Amygdala (tissue), 56 donors: Measurements from ENCODE around the gene MICALL1.

Source experiments
- DNase-seq, 56 donors: peaks; one replicate each; lab custom pipeline; 2025; lab: John Stamatoyannopoulos, UW

MICALL1 gene

DNA sequence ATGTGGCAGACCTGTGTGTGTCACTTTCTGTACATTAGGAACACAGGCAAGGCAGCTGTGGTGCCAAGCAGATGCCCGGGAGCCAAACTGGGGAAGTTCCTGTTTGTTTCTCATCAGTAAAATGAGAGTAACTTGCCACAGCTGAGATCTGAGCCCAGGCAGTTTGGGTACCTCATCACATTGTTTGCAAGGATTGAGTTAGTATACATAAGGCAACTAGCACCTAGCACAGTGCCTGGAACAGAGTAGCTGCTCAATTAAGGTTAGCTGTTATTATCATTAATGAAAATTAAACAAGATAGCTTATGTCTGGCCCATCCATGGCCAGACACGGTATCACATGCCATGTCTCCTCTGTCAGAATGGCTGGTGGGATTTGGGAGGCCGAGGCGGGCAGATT is 70.5 kb downstream of the MICALL1 start:
- DNase-seq, result no peak

GRCh38 chr22:37979782-37980181 is 73.7 kb downstream of the MICALL1 start:
- DNase-seq, result peak in 17 of 56 donors; percentile 23 to 66 (median 46)

DNA sequence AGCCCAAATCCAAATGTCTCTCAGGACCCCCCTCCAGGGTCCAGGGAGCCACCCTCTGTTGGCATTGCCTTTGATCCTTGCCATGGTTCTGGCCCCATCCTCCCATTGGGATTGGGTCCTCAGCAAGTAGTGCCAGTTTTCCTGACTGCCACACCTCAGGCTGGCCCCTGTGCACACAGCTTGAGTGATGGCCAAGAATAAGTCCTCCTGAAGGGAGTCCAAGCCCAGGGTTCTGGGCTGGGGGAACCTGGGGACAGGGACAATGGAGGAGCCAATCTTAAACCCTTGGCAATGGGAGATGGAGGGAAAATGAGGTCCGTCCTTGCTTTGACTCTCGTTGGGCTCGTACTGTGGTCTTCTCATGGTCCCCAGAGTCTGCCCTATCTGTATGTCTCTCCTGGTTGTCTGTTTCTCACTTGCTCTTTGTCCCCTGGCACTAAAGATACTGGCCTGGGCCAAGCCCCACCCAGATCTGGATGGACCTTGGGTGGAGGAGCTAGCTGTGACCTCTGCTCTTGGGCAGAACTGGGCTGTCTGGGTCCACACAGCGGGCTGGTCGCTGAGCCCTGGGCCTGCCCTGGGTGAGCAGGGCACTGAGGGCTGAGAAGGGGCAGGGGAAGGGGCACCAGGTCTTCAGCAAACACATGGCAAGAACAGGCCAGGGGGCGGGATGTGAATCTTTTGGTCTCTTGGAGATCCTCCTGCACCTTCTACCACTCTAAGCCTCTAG is 75.3 kb downstream of the MICALL1 start:
- no peak for DNase-seq

GRCh38 chr22:37982151-37982785 is 76.2 kb downstream of the MICALL1 start:
- DNase-seq, result no peak

GRCh38 chr22:37982938-37983859 is 77.1 kb downstream of the MICALL1 start:
- peak in 5 of 56 donors; percentile 21 to 60 (median 31) for DNase-seq

GRCh38 chr22:37983860-37984791 is 78.0 kb downstream of the MICALL1 start, which contains the start of gene SOX10:
SOX10 (minus strand) TSS chr22:37984555; CDS start chr22:37983784, 771 bp downstream.
- peak in 49 of 56 donors; percentile 30 to 89 (median 69) for DNase-seq

DNA sequence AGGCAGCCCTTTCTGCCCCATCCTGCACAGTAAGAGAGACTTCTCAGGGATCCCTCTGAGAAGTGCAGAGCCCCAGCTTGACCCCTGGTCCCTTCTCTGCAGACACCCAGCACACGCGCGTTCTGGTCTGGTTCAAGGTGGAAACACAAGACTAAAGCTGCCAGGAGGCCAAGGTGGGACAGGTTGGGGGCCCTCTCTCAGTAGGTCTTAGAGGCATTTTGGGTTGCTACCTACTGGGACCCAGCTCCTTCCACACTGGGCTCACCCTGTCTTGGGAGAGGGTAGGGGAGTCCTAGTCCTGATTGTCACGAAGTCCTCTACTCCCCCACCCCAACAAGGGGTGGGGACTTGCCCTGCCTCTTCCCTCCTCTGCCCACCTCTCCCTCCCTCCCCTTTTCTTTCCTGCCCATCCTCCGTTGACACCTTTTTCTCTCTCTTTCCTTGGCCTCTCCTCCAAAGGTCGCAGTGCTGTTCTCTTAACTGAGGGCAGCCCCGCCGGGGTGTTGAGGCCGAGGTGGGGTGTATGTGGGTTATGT is 79.0 kb downstream of the MICALL1 start:
- DNase-seq, result no peak

GRCh38 chr22:37985751-37986281 is 79.7 kb downstream of the MICALL1 start:
- peak in 52 of 56 donors; percentile 42 to 92 (median 78) for DNase-seq

- peak in 1 of 56 donors; percentile 67 for DNase-seq
Measured at GRCh38 chr22:37986371-37986770, 80.3 kb downstream of the MICALL1 start.

GRCh38 chr22:37989146-37990045 is 83.3 kb downstream of the MICALL1 start:
- no peak for DNase-seq

GRCh38 chr22:37990301-37990700 is 84.2 kb downstream of the MICALL1 start:
- peak in 1 of 56 donors; percentile 25 for DNase-seq

DNA sequence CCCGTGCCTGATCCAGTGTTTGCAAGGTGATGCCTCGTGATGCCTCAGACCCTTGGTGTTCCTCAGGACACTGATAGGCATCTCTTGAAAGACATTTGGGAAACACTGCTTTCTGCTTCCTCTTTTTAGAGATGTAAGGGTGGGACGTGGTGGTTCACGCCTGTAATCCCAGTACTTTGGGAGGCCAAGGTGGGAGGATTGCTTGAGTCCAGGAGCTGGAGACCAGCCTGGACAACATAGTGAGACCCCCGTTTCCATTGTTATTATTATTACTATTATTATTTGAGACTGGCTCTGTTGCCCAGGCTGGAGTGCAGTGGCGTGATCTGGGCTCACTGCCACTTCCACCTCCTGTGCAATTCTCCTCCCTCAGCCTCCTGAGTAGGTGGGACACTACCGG is 84.8 kb downstream of the MICALL1 start:
- no peak for DNase-seq

DNA sequence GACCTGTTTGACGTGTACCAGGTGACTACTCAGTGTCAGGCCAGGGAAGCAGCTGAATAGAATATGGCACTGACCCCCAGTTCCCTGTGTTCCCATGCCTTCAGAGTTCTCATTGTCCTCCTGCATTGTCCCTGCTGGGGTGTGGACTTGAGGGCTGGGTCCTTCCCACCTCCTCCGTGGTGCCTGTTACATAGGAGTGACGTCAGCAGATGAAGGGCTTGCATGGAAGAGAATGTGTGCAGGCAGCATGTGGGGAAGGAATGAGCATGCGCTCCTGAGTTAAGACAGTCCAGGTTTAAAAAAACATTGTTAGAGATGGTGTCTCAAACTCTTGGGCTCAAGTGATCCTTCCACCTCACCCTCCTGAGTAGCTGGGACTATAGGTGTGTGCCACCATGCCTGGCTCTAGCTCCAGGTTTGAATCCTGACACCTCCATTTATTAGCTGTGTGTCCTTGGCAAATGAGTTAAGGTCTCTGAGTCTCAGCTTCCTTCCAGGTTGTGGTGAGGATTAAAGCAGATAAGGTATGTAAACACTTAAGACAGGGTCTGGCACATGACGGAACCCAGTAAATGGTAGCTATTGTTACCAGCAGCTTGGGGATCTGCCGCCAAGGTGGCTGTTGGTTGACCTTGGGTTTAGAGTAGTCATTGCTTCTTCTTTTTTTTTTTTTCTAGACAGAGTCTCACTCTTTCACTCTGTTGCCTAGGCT is 85.8 kb downstream of the MICALL1 start:
- no peak for DNase-seq
